GM21515 (cell line): ENCODE results near the gene NFATC2.

Experiments used
- ATAC-seq: cut with Tn5 transposase; IDR thresholded peaks from one replicate; pipeline ENCODE4 v1.9.1; 2021; ENCODE audit not compliant: unreplicated experiment

The NFATC2 gene

GRCh38 chr20:51398083-51398482 is 144.4 kb downstream of the NFATC2 start:
- ATAC-seq: no peak

DNA sequence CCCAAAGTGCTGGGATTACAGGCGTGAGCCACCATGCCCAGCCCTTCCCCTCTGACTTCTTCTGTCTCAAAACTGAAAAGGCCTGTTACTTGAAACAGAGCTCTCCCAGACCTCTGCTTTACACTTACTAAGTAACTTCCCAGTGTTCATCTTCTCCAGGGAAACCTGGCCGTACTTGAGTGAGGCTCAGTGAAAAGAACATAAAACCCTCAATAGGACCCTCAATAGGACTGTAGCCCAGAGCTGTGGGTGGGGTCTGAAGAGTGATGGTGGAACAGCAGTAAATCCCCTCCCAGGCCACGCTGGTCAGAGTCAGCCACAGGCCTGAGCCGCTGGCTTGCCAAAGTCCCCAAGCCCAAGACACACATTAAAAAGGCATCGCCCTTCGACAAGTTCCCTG is 145.4 kb downstream of the NFATC2 start:
- no peak for ATAC-seq

GRCh38 chr20:51396365-51396909 is 146.1 kb downstream of the NFATC2 start:
- ATAC-seq: no peak

- no peak for ATAC-seq
Observed at GRCh38 chr20:51394706-51395105, 147.8 kb downstream of the NFATC2 start.

DNA sequence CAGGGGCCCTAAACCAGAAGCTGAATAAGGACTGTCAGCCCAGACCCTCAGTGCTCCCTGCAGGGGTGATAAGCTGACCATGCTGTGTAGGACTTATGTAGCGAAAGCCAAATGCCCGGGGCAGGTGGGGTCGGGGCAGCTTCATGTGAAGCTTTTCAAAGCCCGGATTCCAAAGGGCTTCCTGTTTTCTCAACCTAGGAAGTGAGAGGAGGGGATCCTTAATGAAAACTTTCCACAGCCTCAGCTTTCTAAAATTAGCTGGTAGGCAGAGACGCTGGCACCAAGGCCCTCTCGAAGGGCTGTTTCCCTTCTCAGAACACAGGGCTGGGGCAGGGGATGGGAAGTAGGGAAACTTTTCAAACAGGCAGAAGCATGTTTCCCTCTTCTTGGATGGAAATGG is 148.9 kb downstream of the NFATC2 start:
- no peak for ATAC-seq

- no peak for ATAC-seq
Observed at GRCh38 chr20:51392614-51393186, 149.8 kb downstream of the NFATC2 start.

GRCh38 chr20:51391926-51392325 is 150.6 kb downstream of the NFATC2 start:
- no peak for ATAC-seq

DNA sequence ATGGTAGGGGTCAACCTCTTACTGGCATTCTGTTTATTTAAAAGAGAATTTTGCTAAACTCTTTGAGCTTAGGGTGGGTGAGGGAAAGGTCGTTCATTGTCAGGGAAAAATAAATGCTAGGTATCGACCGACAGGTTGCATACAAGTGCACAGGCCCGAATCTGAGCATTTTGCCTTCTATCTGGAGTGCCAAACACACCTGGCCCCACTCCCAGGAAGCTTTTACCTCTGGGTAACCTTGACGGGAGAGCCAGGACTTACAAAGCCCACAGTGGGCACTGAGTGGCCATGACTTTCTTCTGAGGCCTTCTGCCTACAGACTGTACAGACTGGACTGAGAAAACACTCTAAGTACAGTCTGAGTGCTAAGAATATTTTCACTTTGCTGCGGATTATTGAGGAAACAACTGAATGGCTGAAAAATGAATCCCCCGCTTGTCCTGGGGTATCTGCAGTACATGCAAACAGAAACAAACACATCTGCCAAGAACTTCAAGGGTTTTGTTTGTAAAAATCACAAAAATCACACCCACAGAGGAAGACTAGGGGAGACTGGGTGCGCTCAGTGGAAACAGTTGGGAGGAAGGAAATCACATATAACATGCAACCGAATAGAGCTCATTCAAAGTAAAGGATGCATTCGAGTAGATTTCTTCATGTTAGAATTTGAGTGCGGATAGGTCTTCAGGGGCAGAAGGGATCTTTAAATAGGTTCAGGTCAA is 152.8 kb downstream of the NFATC2 start:
- no peak for ATAC-seq

DNA sequence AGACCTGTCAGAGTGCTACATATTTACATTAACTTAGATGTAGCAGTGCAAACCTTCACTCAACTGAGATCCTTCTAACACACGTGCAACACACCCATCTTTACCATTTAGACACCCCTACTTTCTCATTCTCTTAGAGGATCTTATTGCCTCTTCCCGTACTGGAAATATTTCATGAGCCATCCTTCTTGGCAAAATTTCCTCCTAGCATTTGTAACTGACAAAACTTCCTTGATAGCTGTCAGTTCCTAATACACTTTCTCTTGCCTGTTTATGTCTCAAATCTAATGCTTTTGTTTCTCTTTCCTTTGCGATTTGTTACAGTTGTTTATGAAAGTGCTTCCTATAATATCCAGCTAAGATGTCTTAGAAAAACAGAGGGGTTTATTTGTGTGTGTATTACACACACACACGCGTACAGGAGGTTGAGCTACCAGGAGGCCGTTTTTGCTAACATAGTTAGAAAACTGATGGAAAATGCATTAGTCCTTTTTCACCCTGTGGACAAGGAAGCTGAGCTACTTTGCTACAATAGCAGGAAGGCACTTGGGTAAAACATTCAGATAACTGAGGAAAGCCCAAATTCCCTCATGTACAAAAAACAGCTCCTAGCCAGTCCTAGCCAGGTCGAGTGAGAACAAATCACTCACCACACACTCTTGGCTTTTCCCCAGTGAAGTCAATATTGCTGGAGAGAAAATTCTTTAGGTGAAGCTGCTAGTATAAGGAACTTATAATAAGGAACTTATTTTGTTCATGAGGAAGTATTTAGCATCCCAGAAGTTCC is 153.6 kb downstream of the NFATC2 start:
- no peak for ATAC-seq

DNA sequence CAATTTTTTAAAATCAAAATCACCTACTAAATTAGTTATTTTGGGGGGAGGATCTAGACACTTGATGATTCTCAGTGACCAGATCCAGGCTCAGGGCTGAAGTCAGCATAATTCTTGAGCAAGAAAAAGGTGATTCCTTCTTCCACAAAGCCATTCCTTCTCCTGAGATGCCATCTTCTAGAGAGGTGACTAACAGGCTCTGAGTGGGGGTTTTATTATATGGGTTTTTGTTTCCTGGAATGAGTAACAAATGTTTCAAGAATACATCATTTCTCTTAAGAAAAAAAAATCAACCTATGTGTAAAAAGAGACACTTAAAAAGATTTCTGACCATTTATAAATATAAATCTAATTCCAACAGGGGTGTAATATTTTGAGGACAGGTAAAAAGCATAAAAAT is 154.3 kb downstream of the NFATC2 start:
- ATAC-seq: no peak

- ATAC-seq: no peak
Observed at GRCh38 chr20:51387125-51387875, 155.2 kb downstream of the NFATC2 start.

DNA sequence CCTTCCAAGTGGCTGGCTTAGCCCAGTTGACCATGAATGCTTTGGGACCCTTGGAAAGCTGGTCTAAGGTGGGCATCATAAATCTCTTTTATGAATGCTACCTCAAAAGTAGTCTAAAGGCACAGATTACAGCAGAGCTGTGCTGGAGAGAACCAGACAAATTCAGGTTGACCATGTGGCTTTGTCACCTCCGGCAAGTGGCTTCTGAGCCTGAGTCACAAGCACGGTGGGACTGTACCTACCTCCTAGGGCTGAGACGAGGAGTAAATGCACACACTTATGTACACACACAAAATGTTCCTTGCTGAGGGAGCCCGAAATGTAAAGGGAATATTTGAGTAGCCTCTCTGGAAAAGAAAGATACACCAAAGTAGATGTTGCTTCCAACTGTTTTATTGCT is 155.9 kb downstream of the NFATC2 start:
- no peak for ATAC-seq

- ATAC-seq: no peak
Observed at GRCh38 chr20:51385646-51386530, 156.6 kb downstream of the NFATC2 start.

DNA sequence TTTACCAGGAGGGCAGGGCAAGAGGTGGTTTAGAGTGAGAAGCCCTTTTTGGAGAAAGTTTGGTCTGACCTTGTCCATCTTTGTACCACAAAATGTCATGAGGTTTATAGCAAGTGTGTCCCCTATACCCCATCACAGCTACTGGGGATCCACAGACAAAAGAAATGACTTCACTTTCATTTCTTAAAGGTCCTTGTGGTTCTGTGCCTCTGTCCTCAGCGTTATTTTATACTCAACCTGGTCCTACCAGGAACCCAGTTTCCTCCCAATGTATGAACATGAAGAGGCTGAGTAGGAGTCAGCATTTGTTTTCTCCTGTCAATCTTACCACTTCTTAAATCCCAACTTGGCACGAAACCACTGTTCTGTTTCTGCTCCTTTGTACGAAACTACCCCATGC is 157.6 kb downstream of the NFATC2 start:
- no peak for ATAC-seq

DNA sequence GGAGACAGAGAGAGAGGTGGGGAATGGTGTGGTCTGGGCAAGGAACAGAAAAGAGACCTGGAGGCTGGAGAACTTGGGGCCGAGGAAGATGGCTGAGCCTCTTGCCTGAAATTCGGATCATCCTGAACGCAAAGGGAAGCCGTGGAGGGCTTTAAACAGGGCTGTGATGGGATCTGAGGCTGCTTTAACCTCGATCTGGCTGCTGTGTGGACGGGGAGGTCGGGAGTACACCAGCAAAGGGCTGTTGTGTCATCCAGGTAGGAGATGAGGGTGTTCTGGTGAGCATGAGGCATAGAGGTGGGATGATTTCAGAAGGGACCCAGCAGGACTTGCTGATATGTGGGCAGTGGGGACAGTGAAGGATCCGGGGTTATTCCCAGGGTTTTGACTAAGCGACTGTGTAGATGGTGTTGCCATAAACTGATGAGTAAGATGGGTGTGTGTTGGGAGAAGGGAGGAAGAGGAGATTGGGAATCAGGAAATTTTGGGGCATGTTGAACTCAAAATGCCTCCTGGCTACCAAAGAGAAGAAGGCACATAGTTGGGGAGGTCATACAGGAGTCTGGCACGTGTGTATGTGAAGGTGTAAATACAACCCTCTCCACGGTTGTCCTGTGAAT is 158.5 kb downstream of the NFATC2 start:
- ATAC-seq: no peak

DNA sequence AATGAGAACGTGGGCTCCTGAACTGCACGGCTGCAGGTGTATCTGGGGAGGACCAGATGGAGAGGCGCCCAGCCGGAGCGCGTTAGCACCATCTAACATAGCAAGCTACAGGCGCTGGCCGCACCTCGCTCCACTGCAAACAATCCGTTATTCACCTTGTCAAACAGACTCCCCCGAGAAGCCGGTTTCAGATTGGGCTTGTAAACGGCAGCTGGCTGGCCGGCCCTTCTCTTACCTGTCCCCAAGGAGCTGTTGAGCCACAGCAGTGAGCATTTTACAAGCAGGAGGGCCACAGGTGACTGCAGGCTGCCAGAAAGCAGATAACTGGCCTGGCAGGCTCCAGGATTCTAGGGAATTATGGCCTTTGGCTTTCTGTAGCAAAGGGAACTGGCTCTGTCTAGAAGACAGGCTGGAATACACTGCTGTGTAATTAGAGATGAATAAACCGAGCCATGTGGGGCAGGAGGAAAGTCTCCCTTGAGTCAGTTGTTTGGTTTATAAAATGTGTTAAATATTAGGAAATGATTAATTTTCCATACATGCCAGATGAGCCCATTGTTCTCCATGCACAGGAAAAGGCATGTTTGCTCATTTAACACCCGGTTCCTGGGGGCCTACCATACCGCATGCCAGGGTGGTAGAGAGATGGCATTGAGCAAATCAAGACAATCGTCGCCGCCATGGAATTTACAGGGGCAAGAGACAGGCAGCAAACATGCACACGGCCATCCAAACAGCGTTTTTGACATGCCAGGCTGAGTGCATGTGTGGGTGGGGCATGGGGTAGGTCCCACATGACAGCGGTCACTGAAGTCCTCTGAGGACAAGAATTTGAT is 159.3 kb downstream of the NFATC2 start:
- ATAC-seq: no peak

DNA sequence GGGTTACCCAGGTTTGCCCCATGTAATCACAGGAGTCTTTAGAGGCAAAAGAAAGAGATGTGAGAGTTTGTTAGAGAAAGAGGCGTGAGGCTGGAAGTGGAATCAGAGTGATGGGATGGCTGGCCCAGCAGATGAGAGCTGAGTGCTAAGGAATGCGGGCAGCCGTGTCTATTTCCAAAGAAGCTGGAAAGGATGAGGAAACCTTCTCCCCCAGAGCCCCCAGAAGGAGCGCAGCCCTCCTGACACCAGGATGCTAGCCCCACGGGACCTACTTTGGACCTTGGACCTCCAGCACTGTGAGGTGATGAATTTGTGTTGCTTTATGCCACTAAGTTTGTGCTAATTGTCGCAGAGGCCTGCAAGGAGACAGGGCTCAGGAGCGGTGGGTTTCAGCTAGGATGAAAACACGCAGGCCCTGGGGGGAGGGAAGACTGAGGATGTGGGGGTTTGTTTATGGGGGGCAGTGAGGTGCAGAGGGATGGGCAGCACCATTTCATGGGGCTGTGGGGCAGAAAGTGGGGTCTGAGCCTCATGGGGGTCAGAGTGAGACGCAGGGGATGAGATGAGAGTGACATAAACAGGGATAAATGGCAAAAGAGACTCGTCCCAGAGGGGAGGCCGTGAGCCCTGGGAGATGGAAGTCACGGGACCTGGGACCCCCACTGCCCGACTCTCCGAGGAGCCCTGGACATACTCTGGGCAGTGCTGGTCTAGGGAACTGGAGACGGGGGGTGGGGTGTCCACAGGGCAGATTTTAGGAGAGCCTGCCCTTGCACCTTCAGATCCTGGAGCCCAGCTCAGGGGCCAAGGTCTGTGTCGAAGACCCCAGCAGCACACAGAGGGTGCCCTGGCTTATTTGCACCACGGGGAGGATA is 160.2 kb downstream of the NFATC2 start:
- no peak for ATAC-seq

DNA sequence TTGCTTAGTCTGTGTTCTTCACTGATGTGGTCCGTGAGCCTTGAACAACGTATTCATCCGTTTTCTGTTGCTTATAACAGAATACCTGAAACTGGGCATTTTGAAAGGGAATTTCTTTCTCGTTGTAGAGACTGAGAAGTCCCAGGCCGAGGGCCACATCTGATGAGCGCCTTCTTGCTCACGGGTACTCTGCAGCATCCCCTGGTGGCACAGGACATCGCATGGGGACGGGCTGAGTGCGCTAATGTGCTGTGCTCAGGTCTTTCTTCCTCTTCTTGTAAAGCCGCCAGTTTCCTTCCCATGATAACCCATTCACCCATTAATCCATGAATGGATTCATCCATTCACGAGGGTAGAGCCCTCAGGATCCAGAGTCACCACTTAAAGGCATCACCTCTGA is 161.0 kb downstream of the NFATC2 start:
- no peak for ATAC-seq
